Keratinocyte (primary cell): ENCODE data around the gene KRTAP19-6. TPM values are rescaled to one million over a fixed set of nuclear protein-coding genes. Genes with fewer than 3 reads are reported as not detected.

Experiments used
- DNase-seq: peaks from one replicate; pipeline ENCODE4 v3.0.0-alpha.2; 2011; ENCODE audit warnings: low read depth, missing footprints, low spot score
- FAIRE-seq: peaks from 2 replicates; lab custom pipeline; 2011; peaks lifted over from hg19 to GRCh38; lab: Jason Lieb, UNC
- H2AFZ ChIP-seq: 2 replicates; pipeline ENCODE4 v1.6.0; 2012; ENCODE audit warnings: low read length, control low read depth, inconsistent platforms; ENCODE audit not compliant: control insufficient read depth
- H3K27ac ChIP-seq: 2 replicates; pipeline ENCODE4 v1.5.1; 2011; ENCODE audit warnings: low read length; ENCODE audit not compliant: control insufficient read depth, insufficient read depth
- H3K27me3 ChIP-seq: 3 replicates; pipeline ENCODE4 v1.6.0; 2011; ENCODE audit warnings: low read length; ENCODE audit not compliant: control insufficient read depth, insufficient read depth; ENCODE audit errors: extremely low read depth
- H3K36me3 ChIP-seq, 2 experiments: 2 replicates in 1 of 2; 3 replicates in 1 of 2; pipeline ENCODE4 v1.5.1; 2011; ENCODE audit warnings: low read length in 2 of 2, mild to moderate bottlenecking in 1 of 2; ENCODE audit not compliant: control insufficient read depth in 2 of 2, insufficient read depth in 2 of 2; ENCODE audit errors: extremely low read depth in 1 of 2
- H3K4me1 ChIP-seq: 3 replicates; pipeline ENCODE4 v1.5.1; 2011; ENCODE audit warnings: low read length; ENCODE audit not compliant: control insufficient read depth, insufficient read depth; ENCODE audit errors: extremely low read depth
- H3K4me2 ChIP-seq: 3 replicates; pipeline ENCODE4 v1.6.0; 2011; ENCODE audit warnings: low read depth, low read length; ENCODE audit not compliant: control insufficient read depth, insufficient read depth; ENCODE audit errors: extremely low read depth
- H3K4me3 ChIP-seq, 3 experiments: fragments of 200-600 bp in 1 of 3; sonication (generic) in 1 of 3; 2 replicates in 2 of 3; 3 replicates in 1 of 3; pipeline ENCODE4 v1.5.1; 2011 to 2016; ENCODE audit warnings: low read length in 3 of 3, mild to moderate bottlenecking in 3 of 3, control low read depth in 2 of 3, inconsistent platforms in 1 of 3, low read depth in 1 of 3, mixed read lengths in 1 of 3, mixed run types in 1 of 3, moderate library complexity in 1 of 3; ENCODE audit not compliant: control insufficient read depth in 2 of 3, insufficient read depth in 2 of 3; ENCODE audit errors: extremely low read depth in 1 of 3
- H3K79me2 ChIP-seq: 2 replicates; pipeline ENCODE4 v1.6.0; 2012; ENCODE audit warnings: low read length; ENCODE audit not compliant: control insufficient read depth, insufficient read depth
- H3K9ac ChIP-seq: 3 replicates; pipeline ENCODE4 v1.6.0; 2011; ENCODE audit warnings: low read length; ENCODE audit not compliant: control insufficient read depth, insufficient read depth; ENCODE audit errors: extremely low read depth
- H3K9me1 ChIP-seq: 3 replicates; pipeline ENCODE4 v1.6.0; 2011; ENCODE audit warnings: low read length; ENCODE audit not compliant: control insufficient read depth, insufficient read depth; ENCODE audit errors: extremely low read depth
- H3K9me3 ChIP-seq: 2 replicates; pipeline ENCODE4 v1.5.1; 2012; ENCODE audit warnings: low read depth, low read length; ENCODE audit not compliant: control insufficient read depth
- H4K20me1 ChIP-seq: 3 replicates; pipeline ENCODE4 v1.6.0; 2011; ENCODE audit warnings: low read length; ENCODE audit not compliant: control insufficient read depth, insufficient read depth; ENCODE audit errors: extremely low read depth
- EZH2 ChIP-seq: IDR thresholded peaks from one replicate; pipeline ENCODE4 v1.6.1; 2012; ENCODE audit warnings: inconsistent platforms, mild to moderate bottlenecking, low read length, moderate library complexity
- dilution Hi-C: fragments of 300-500 bp; cut with MboI; formaldehyde crosslinking; loops from one replicate; pipeline ENCODE4 v1.7.0; 2020; ENCODE audit warnings: low sequenced_read_pairs; ENCODE audit not compliant: extremely low pct_ligation_motif_present
- polyA plus RNA-seq, 5 experiments: library from polyadenylated mRNA; depleted of rRNA in 3 of 5; stranded (reverse) in 3 of 5; stranded (forward) in 1 of 5; unstranded in 1 of 5; fragments of >200 nt; gene quantifications; 1 replicate in 1 of 5; 2 replicates in 3 of 5; 3 replicates in 1 of 5; pipeline versions ENCODE4 v1.2.1 to v1.2.3, GENCODE V29; 2011 to 2012; ENCODE audit warnings: missing spikeins in 2 of 5, low read depth in 1 of 5, low replicate concordance in 1 of 5
- TF ChIP-seq, protein P1 (sequence below), 3 experiments: IDR thresholded peaks in 1 of 3; conservative IDR thresholded peaks in 1 of 3; optimal IDR thresholded peaks in 1 of 3; 2 replicates in 2 of 3; 3 replicates in 1 of 3; pipeline versions ENCODE3 to v1.5.1; 2011; ENCODE audit warnings: low read length in 3 of 3, mild to moderate bottlenecking in 3 of 3, moderate library complexity in 2 of 3, control low read depth in 1 of 3, inconsistent platforms in 1 of 3; ENCODE audit not compliant: insufficient read depth in 2 of 3; ENCODE audit errors: extremely low read depth in 1 of 3

KRTAP19-6 gene
- polyA plus RNA-seq, 1 donor (not counting 4 experiments of a cell fraction or from before 2014, with no cell fraction given) = not detected

- no peak overlapping the region for H3K4me2 ChIP-seq
- no peak overlapping the region for H2AFZ ChIP-seq
- no peaks in the 10 kb centered on the region for H3K79me2 ChIP-seq
- dilution Hi-C loops = no loop called here
- DNase-seq = no peak
- no peaks in the 10 kb centered on the region for H4K20me1 ChIP-seq
- no peaks in the 10 kb centered on the region for H3K4me1 ChIP-seq
- no peak overlapping the region for H3K9ac ChIP-seq
- H3K36me3 ChIP-seq = no peaks in the 10 kb centered on the region
- H3K9me1 ChIP-seq = no peaks in the 10 kb centered on the region
- TF ChIP-seq, protein P1, sequence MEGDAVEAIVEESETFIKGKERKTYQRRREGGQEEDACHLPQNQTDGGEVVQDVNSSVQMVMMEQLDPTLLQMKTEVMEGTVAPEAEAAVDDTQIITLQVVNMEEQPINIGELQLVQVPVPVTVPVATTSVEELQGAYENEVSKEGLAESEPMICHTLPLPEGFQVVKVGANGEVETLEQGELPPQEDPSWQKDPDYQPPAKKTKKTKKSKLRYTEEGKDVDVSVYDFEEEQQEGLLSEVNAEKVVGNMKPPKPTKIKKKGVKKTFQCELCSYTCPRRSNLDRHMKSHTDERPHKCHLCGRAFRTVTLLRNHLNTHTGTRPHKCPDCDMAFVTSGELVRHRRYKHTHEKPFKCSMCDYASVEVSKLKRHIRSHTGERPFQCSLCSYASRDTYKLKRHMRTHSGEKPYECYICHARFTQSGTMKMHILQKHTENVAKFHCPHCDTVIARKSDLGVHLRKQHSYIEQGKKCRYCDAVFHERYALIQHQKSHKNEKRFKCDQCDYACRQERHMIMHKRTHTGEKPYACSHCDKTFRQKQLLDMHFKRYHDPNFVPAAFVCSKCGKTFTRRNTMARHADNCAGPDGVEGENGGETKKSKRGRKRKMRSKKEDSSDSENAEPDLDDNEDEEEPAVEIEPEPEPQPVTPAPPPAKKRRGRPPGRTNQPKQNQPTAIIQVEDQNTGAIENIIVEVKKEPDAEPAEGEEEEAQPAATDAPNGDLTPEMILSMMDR (optimal IDR thresholded peaks at IDR 0.05 in 1 of 3, IDR thresholded peaks at IDR 0.05 in 1 of 3, conservative IDR thresholded peaks at IDR 0.05 in 1 of 3; ENCODE audit: extremely low read depth in 1 of 3, insufficient read depth in 2 of 3, low read length in 3 of 3) = no peak
- no peak for TF ChIP-seq EZH2
- H3K27me3 ChIP-seq = no peaks in the 10 kb centered on the region
- H3K4me3 ChIP-seq = no peak overlapping the region
- FAIRE-seq = no peak
- H3K9me3 ChIP-seq = no peaks in the 10 kb centered on the region
- H3K27ac ChIP-seq = no peak overlapping the region
These were observed 26.0 kb upstream of the KRTAP19-6 start for GRCh38 chr21:30567617-30568016.

DNA sequence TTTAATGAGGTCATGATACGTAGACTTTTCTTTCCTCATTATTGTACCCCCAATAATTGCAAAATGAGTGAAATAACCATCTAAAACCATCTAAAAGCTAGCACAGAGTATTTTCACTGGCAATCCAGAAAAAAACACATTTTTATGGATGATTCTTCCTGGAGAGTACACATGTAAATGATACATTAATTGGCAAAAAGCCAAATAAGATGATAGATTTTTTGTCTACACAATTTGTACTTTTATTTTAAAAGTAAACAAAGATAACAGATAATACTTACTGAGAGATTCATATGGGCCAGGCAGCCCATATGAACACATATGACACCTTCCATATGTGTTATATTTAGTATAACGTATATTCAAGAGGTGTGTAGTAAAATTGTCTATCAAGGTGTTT, 22.0 kb upstream of the KRTAP19-6 start:
- Histone ChIP-seq H3K9me3 (no peaks in the 10 kb centered on the region), H3K9ac (no peak overlapping the region), H3K4me2 (no peak overlapping the region), H3K4me3 (no peak overlapping the region), H3K36me3 (no peaks in the 10 kb centered on the region), H3K9me1 (no peaks in the 10 kb centered on the region), H3K79me2 (no peaks in the 10 kb centered on the region), H3K27ac (no peak overlapping the region), H3K4me1 (no peaks in the 10 kb centered on the region), H3K27me3 (no peaks in the 10 kb centered on the region), H2AFZ (no peak overlapping the region), H4K20me1 (no peaks in the 10 kb centered on the region)
- DNase-seq (no peak), FAIRE-seq (no peak)
- dilution Hi-C loops = no loop called here
- TF ChIP-seq, protein P1 (optimal IDR thresholded peaks at IDR 0.05 in 1 of 3, IDR thresholded peaks at IDR 0.05 in 1 of 3, conservative IDR thresholded peaks at IDR 0.05 in 1 of 3; ENCODE audit: extremely low read depth in 1 of 3, insufficient read depth in 2 of 3, low read length in 3 of 3) = no peak
- no peak for TF ChIP-seq EZH2
